Islet of Langerhans (tissue), 1 donor: ENCODE data around the gene CACNA1C.
A peak's percentile ranks its signal among the peaks of the same experiment; 100 is the strongest.
"Not testable (repeated sequence)": the region's sequence is repeated elsewhere in the genome, so short reads cannot be mapped to it uniquely, and the experiment has no call there.

Source experiments
- FAIRE-seq: peaks from one replicate; lab custom pipeline; 2011; peaks lifted over from hg19 to GRCh38; lab: Jason Lieb, UNC

Gene CACNA1C

DNA sequence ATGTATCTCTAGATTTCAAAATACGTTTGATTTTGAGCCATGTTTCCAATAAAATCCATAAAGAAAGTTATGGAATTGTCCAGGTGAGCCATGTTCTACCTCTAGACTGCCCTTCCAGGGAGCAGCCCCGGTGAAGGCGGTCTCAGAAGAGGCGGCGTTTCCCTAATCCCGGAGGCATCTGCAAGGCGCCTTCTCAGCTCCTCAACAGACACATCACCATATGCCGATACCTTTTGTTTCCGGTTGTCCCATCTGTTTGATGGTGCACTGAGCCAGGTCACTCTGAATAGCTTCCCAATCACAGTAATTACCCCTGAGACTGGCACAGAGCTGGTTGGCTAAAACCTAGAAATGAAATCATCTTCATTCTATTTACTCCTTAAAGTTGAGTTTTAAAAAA, 436.5 kb downstream of the CACNA1C start:
- FAIRE-seq = no peak

- FAIRE-seq = peak; percentile 30
Observed at GRCh38 chr12:2490831-2491230, 438.0 kb downstream of the CACNA1C start.

- FAIRE-seq = not testable (repeated sequence)
Observed at GRCh38 chr12:2491349-2491748, 438.6 kb downstream of the CACNA1C start.

DNA sequence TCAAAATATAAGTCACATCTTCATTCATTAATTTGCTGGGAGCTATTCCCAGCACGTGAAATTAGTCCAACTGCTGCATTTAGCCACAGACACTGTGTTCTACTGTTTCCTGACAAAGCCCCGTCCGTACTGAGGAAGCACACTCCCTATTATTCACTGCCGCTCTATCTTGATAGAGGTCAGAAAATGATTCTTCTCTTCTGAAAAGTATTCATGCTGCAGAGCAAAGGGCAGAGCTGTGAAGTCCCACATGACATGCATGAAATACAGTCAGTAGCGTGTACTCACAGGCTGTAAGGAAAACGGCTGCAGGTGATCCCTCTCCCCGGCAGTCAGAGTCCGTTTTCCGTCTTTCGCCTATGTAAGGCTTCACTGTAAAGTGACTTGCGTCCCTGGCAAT, 439.4 kb downstream of the CACNA1C start:
- no peak for FAIRE-seq

GRCh38 chr12:2493086-2493485, 440.3 kb downstream of the CACNA1C start:
- no peak for FAIRE-seq

DNA sequence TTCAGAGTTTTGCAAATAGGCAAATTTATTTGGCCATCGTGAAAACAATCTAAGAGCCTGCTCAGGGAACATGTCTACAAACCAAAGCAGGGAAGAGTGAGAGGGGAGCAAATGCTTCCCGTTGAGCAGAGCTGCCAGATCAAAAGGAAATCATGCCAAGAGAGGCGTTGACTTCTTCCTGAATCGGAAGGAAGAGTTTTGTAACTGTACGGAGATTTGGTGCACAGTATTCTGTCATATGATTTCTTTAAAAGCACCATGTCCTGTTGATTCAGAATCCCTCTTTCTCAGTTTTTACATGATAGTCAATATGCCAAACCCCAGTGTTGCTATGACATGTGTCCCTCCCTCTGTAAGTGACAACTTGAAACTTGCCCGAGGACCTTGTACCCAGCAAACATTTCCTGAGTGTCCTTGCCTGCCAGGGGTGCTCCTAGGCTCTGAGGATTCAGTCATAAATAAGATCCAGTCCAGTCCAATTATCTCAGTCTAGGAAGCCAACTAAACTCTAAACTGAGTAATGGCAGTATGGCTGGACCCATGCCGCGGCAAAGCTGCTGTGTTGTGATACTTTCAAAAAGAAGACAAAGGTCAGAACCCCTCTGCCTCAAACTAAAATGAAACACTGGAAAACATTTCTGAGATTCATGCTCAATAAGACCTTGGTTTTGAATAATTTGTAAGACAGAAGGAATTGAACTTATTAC, 441.9 kb downstream of the CACNA1C start:
- FAIRE-seq = no peak

DNA sequence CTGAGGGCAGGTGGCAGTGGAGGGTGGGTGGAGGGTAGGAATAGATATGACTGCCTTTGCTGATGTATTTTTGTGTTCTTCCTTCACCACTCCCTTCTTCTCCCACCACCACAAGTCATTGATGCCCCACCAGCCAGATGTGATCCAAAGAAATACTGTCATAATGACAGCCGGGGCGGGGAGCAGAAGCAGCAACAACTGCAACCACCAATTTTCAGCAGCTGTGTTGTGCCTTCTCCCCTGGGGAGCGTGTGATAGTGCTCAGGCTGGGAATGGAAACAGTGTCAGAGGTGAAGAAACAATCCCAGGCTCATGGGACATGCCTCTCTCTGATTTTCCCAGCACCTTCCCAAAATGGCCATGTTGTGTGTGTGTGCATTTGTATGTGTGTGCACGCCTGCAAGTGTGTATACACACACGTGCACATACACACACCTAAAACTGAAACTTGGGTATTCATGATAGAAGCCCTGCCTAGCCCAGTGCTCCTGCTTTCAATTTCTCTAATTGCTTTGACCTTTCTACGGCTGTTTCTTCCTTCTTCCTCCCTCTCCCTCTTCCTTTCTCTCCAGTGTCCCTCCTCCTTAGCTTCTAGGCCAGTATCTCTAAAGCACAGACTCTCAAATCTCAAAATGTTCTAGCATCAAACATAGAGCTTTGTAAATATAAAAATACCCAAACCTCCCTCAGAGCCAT, 442.8 kb downstream of the CACNA1C start:
- no peak for FAIRE-seq

DNA sequence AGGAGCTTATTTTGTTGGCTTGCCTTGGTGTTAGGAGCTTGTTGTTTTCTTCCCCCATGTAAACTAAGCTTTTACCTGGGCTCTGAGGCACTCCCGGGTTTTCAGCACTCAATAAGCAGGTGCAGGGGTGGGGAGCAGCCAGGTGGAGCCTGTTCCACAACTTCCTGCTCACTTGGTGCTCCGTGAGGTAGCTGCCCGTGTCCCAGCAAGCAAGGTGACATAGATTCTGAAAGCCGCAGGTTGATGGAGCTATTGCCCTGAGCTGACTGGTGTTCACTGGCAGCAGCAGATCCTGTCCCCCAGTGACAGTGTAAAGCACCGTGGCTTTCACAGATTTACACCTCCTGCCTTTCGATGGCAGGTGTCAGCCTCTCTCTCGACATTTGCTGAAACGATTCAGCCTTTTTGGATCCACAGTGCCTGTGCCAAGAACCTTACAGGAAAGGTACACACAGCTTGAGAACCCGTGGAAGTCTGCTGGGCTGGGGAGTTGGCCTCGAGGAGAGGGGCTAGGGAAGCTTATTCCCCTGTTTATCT, 446.2 kb downstream of the CACNA1C start:
- no peak for FAIRE-seq

DNA sequence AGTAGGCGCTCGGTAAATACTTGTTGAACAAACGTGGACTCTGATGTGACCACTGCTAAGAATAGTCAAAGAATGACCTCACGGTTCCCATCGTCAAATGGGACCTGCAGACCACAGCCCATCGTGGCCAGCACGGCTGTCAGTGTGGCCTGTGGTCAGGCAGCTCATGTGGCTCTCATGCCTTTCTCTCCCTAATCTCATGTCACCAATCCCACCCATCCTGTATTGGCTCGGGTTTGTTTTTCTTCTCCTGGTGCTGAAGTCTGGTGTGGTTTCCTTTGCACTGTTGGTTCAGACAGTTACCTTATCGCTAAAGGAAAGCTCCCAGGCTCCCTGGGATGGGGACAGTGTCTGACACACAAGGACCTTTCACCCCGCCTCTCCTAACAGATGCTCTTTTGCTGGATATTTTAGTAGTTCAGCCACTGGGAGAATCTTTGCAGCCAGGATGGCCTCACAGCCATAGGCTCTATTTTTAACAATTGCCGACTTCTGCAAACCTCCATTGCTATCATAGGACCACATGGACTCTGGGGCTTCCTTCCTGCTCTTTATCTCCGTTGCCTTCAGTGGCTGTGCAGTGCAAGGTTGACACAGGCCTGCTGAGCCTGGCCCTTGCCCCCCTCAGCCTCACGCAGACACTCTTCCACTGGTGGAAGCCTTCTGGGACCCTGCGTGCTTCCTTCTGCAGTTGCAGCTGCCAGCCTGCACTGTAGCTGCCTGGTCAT, 448.8 kb downstream of the CACNA1C start:
- FAIRE-seq = no peak

GRCh38 chr12:2503036-2503435, 450.2 kb downstream of the CACNA1C start:
- FAIRE-seq = no peak

- no peak for FAIRE-seq
Observed at GRCh38 chr12:2503762-2504161, 451.0 kb downstream of the CACNA1C start.

DNA sequence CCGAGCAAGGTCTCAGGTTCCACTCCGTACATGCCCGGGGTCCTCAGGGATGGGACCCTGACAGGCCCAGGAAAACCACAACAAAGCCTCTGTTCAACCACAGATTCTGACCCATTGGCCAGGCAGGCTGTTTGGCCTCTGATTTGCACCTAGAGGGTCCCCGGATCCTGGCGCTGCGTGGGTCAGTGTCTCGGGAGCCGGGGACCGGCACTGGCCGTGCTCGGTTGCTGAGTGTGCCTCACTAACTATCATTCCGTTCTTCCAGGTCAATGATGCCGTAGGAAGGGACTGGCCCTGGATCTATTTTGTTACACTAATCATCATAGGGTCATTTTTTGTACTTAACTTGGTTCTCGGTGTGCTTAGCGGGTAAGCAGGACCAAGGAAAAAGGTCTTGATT, 451.8 kb downstream of the CACNA1C start:
- FAIRE-seq = no peak

GRCh38 chr12:2507814-2508213, 455.0 kb downstream of the CACNA1C start:
- no peak for FAIRE-seq

- no peak for FAIRE-seq
Observed at GRCh38 chr12:2509137-2509536, 456.4 kb downstream of the CACNA1C start.

DNA sequence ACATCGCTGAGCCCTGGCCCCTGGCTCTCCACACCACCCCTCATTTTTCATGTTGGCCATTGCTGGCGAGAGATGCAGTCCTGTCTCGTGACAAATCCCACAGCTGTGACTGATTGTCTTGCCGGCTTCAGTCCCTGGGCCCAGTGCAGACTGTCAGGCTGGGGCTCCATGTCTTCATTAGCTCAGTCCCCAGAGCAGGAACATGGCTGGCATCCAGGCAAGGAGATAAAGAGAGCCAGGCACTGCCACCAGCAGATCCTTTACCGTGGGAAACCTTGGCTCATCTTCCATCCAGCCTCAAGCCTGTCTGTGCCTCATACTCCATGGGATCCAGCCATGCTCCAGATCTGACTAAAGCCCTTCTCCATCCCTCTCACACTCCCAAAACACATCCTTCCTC, 457.3 kb downstream of the CACNA1C start:
- no peak for FAIRE-seq

- FAIRE-seq = no peak
Observed at GRCh38 chr12:2513141-2514037, 460.6 kb downstream of the CACNA1C start.

GRCh38 chr12:2514038-2514340, 461.2 kb downstream of the CACNA1C start:
- FAIRE-seq = no peak

DNA sequence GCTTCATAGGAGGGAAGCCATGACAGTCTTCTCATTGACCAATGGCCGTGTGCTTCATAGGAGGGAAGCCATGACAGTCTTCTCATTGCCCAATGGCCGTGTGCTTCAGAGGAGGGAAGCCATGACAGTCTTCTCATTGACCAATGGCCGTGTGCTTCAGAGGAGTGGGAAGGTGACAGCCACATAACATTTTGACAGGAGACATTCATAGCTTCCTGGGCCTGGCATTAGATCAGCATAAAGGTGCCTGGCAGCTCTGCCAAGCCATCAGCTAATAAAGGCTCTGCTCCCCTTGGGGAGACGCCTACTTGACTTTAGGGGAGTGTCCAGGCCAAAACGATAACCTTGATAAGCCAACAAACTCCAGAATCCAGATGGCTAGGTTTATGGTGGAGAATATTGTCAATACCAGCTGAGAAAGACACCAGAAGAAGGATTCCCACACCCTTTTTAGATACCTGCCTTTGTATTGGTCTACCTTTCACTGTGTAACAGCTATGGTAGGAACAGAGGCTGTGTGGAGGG, 468.0 kb downstream of the CACNA1C start:
- no peak for FAIRE-seq

DNA sequence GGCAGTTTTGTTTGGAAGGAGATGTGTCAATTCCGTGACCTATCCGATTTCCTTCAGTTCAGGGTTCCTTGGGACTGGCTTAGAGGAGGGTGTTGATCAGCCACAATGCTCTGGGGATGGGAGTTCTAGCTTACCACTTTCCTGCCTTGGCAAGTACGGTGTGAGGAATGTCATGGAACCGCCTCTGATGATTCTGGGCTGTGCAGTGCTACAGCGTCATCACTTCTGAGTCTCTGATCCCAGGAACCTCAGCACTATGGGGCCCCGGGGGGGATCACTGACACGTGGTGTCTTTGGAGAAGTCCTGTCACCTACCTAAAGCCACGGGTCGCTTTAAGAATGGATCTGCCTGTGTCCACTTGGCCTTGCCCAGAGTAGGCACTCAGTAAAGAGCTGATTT, 470.5 kb downstream of the CACNA1C start:
- FAIRE-seq = no peak

DNA sequence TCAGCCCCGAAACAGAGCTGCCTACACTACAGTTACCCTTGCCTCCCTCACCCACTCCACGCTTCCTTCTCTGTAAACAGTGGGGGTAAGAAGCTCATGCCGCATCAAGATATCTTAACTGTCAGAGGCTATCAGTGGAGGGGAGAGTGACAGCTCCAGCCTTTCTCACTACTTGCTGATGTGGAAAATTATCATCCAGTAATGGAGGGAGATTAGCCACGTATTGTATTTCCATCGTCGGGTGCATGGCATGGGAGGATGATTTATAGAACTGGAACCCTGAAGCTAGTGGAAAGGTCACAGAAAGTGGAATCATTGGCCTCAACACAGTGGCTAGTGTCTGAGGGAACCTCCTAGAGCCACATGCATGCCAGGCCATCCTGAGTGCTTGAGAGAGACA, 471.1 kb downstream of the CACNA1C start:
- FAIRE-seq = no peak

- FAIRE-seq = no peak
Observed at GRCh38 chr12:2526371-2526770, 473.6 kb downstream of the CACNA1C start.

- FAIRE-seq = no peak
Observed at GRCh38 chr12:2528001-2528400, 475.2 kb downstream of the CACNA1C start.
